NCI-H1105 treated with DMSO at 0.1 percent for 48 hours (cell line): ENCODE data around the gene CEP295NL.
"Not testable (repeated sequence)": the region's sequence is repeated elsewhere in the genome, so short reads cannot be mapped to it uniquely, and the experiment has no call there.

ENCODE experiments used
- DNase-seq: peaks from one replicate; lab custom pipeline; 2025; lab: John Stamatoyannopoulos, UW

Gene CEP295NL

GRCh38 chr17:78886954-78887353 lies 16.0 kb downstream of the CEP295NL start:
- no peak for DNase-seq

- no peak for DNase-seq
Measured at GRCh38 chr17:78885956-78886355, 17.0 kb downstream of the CEP295NL start.

GRCh38 chr17:78884876-78885667 lies 17.9 kb downstream of the CEP295NL start:
- DNase-seq = no peak

DNA sequence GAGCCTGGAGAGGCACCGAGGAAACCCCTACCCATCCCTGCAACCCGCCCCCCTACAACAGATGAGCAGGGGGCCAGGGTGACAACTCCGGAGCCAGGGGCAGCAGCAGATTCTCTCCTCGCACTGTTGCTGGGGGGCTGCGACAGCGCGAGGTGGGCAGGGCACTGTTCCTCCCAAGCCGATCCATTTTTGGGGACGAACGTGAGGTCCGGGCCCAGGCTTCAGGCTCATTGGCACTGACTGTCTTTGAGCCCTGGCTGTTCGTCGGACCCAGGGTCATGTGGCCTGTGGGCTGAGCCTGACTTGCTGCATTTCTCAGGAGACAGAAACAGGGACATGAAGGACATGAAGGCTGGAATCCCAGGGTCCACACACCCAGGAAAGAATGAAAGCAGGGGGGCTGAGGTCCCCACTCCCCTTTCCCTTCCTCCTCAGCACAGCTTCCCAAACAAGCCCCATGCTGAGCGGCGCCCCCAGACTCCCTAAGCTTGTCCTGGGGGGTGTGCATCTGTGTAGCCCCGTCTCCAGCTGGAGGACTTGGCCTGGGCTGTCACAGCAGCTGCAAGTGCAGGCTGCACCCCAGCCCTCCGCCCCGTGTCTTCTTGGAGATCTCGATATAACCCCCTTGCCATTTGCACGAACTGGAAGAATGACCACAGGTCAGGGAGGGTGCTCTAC lies 18.7 kb downstream of the CEP295NL start:
- DNase-seq = no peak

- DNase-seq = no peak
Measured at GRCh38 chr17:78883533-78884131, 19.4 kb downstream of the CEP295NL start.

GRCh38 chr17:78883089-78883532 lies 19.9 kb downstream of the CEP295NL start:
- DNase-seq = no peak

DNA sequence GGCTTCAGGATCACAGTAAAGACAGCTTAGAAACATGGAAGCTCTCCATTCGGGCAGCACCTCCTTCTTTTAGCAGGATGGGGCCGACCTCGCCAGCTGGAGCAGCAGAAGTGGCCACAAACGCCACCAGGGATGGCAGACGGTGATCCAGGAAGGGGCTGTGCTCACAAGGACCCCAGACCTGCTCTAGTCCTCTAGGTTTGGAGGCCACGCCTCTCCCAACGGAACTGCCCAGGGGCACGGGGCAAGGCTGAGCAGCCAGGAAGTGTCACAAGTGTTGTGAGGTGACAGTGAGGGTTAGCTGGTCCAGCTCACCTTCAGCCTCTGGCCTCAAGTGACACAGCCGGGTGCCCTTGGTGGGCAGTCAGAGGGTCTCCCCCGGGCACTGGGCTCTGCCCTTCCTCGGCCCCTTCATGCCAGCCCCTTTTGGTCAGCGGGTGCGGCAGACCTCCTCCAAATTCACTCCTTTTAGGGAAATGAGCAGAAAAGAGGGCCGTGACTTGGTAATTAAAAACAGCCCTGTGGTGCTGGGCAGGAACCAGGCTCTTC lies 20.4 kb downstream of the CEP295NL start:
- no peak for DNase-seq

- no peak for DNase-seq
Measured at GRCh38 chr17:78879635-78880186, 23.3 kb downstream of the CEP295NL start.

DNA sequence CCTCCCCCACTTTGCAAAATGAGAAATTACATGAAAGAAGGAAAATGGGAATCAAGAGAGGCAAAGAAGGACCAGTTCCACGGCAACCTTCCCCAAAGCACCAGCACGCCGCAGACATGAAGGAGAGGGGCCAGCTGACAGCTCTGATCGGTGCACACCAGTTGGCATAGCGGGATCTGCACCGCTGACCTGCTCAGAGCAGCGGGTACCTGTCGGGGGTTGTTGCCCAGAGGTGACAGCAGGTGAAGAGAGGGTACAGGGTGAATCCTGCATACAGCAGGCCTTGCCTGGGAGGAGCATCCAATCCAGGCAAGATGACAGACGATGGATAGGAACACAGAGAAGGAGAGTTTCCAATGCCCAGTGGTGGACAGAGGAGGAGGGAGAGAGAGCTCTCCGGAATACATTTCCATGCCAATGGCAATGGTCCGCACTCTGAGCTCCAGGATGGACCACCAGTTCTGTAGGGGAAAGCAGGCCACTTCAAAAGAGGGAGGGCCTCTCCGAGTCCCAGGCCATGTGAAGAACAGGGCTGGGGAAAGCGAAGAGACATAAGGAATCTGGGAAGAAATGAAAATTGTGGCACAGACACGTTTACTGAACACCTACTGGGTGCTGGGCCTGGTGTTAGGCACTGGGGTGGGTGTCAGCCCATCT lies 24.0 kb downstream of the CEP295NL start:
- DNase-seq = no peak

DNA sequence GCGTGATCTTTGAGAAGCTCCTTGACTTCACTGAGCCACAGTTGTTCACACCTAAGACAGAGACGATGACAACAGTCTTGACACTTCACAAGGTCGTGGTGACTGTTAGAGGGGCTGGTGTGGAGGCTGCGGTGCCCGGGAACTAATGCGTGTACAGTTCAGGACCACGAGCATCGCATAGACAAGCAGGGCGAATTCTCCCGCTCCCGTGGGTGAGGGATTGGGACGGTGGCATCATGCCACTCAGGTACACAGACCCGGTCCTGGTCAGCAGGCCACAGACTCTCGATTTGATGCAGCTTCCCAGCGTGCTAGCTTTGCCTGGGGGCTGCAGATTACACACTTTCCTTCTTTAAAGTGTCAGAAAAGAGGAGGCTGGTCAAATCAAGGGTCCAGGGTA lies 24.7 kb downstream of the CEP295NL start:
- DNase-seq = no peak

- DNase-seq = not testable (repeated sequence)
Measured at GRCh38 chr17:78876954-78877517, 26.0 kb downstream of the CEP295NL start.

DNA sequence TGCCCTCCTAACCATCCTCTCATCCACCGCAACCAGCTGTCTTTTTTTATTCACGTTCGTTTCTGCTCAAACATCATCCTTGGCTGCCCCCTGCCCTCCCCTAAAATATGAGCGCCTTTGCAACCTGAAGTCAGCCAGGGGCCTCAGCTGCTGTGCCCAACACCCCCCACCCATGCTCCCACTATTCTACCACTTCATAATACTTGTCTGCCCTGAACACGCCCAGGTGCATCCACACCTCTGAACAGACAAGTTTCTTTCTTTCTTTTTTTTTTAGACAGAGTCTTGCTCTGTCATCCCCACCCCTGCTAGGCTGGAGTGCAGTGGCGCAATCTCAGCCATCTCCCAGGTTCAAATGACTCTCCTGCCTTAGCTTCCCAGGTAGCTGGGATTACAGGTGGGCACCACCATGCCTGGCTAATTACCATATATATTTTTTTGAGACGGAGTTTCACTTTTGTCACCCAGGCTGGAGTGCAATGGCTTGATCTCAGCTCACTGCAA lies 26.9 kb downstream of the CEP295NL start:
- DNase-seq = no peak

GRCh38 chr17:78875363-78876093 lies 27.5 kb downstream of the CEP295NL start:
- DNase-seq = no peak

DNA sequence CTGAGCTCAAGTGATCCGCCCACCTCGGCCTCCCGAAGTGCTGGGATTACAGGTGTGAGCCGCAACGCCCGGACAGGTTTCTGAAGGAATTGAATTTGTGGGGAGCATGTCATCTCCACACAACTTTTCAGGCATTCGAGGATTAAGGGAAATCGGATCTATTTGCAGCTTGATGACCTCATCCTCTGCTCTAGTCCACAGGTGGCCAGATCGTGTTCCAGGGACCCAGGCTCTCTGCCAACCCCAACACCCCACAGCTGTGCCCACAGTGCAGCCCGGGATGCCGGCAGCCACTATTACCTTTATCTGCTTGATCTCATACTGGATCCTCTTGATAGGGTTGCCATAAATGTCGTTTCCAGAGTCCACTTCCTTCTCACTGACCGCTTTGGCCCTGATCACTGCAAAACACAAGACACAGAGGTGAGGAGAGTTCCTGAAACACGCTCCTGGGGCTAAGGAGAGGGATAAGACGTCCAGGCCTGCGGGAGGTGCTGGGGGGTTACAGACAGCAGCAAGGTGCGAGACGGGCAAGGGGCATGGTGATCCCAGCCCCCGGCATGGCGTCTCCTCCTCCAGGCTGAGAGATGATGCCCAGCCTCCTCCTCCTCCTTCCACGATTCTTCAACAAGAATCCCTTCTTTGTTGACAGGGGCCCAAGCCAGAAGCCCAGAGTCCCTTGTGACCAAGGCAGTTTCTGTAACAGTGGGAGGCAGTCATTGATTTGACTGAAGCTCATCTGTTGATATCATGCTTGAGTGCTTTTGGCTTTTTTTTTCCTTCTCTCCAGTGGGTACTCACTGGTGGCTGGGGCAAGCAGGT lies 29.3 kb downstream of the CEP295NL start:
- DNase-seq = no peak

DNA sequence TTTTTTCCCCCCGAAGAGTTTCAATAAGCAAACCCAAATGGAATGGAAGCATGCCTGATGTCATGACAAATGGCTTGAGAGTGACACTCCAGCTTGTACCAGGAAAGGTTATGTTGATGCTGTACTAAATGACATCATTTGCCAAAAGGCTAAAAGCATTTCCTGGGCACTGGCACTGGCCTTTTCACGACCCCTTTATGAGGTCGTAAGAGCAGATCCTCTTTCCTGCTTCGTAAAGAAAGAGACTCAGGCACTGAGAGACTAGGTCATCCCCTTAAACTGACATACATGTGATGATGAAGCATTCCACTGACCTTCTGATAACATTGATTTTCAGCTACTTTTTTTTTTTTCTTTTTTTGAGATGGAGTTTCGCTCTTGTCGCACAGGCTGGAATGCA lies 30.5 kb downstream of the CEP295NL start:
- no peak for DNase-seq

- DNase-seq = no peak
Measured at GRCh38 chr17:78870621-78871020, 32.4 kb downstream of the CEP295NL start.

DNA sequence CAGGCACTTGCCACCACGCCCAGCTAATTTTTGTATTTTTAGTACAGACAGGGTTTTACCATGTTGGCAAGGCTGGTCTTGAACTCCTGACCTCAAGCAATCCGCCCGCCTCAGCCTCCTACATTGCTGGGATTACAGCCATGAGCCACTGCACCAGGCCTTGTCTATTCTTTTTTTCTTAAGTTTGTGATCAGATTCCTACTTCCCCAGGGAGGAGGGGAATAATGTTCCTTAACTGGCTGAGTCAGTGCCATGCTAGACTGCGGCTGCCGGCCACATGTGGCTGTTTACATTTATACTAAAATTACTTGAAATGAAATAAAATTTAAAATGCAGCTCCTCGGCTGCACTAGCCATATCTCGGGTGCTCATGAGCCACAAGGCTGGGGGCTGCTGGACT lies 34.6 kb downstream of the CEP295NL start:
- DNase-seq = no peak

- DNase-seq = not testable (repeated sequence)
Measured at GRCh38 chr17:78867046-78867445, 36.0 kb downstream of the CEP295NL start.

- DNase-seq = peak; percentile 42
Measured at GRCh38 chr17:78865682-78866390, 37.2 kb downstream of the CEP295NL start.
